GM19372 (cell line): Measurements from ENCODE around the gene TIAM2.

Source experiments
- ATAC-seq: cut with Tn5 transposase; IDR thresholded peaks from one replicate; pipeline ENCODE4 v1.9.1; 2021; ENCODE audit warnings: mild to moderate bottlenecking, low read depth, moderate library complexity; ENCODE audit not compliant: unreplicated experiment

Gene TIAM2

DNA sequence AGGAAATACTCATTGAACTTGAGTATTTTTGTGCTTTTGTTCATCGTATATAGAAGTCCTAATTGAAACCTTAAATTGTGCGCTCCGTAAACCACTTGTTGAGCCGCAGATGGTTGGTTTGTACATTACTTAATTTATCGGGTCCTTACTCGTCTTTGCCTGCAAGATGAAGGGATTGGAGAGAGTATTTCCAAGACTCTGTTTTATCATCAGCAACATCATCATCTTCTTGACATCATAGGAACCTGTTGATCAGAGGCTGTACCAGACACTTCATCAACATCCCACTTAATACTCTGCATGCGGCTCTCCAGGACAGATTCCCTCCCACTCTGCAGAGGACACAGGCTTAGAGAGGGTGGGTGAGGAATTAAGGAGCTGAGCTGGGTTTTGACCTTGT lies 28.6 kb downstream of the TIAM2 start:
- ATAC-seq, result no peak

DNA sequence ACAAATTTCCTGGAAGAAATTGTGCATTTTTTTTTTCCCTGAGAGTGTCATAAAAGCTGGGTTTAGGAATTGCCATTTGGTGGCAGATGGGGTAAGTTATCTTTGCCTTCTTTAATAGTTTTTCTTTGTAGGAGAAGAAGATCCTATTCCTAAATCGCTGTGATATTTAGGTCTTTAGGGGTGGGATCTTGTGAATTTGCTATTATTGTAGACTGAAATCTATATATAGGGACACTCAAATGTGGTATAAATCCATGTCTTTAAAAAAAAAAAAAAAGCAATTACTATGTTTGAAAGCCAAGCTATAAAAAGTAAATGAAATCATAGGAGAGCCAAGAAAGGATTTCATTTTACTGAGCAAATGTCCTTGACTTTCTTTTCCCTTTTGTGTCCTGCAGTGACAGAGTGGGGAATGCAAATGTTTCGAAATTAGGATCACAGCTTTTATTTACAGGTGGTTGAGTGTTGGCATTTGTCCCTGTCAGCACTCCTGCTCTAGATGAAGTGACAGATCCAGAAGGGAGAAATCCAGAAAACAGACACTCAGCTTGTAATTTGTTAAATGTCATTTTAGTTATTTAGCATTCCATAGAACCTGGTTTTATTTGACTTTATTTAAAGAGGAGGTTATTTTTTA lies 29.4 kb downstream of the TIAM2 start:
- ATAC-seq, result no peak

DNA sequence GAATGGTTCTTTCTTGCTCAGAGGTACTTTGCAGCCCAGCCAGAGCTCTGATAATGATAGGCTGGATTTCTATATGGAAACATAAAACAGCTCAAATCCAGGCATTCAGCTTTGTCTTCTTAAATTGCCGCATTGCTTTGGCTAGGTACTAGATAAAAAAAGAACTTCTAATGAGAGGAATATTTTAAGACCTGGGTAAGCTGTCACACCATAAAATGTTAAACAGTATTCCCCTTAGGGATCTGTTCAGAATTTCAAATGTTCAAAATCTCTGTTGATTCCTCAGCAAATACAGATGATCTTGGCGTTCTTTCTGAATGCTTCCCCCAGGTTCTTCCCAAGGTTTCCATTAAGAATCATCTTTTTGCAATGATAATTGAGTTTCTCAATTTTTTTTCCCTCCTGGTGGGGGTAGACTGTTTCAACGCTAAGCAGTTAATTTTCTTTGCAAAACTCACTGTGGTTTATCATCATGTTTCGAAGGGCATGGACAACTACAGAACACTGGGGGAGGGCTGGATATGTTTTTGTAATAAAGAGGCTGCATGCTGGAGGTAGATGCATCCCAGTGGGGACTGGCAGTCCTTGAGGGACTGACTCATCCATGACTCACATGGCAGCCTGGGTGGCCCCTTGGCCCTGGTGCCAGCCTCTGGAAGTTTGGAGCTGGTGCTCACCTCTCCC lies 31.0 kb downstream of the TIAM2 start:
- ATAC-seq, result no peak

DNA sequence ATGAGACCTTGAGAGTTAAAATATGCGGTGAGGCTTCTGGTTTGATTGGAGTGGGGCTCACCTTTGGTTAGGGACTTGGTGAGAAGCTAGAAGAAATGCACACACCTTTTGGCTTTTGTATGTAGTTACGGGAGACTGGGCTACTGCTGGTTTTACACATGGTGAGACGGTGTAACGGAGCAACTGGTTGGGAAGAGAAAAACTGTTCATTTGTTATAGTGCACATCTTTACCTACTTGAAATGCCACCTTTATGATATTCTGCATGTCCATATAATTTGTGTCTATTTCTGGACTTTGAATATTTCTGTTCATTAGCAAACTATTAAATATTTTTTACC lies 31.6 kb downstream of the TIAM2 start:
- no peak for ATAC-seq

DNA sequence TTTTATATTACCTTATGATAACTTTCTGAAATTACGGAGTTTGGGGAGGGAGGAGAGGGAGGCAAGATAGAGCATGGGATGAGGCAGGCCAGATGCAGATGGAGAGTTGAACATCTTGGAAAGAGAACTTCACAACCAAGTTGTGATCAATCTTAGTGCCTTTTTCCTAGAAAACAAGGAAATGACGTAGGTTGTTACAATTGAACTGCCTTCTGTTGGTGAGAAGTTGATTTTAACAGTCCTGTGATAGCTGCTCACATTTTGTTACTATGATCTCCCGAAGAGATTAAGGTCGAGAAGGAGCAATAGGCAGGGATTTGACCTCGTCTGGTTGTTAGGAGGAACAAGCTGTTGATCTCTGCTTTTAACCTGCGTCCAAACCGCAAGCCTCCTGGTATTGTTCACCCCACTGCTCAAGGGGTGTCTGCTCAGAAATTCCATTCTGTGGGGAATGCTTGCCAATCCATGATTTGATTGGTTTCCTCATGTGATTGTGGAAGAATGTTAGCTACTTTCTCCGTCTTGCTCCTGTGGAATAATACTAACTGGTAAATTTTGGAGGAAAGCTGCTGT lies 35.1 kb downstream of the TIAM2 start:
- no peak for ATAC-seq

DNA sequence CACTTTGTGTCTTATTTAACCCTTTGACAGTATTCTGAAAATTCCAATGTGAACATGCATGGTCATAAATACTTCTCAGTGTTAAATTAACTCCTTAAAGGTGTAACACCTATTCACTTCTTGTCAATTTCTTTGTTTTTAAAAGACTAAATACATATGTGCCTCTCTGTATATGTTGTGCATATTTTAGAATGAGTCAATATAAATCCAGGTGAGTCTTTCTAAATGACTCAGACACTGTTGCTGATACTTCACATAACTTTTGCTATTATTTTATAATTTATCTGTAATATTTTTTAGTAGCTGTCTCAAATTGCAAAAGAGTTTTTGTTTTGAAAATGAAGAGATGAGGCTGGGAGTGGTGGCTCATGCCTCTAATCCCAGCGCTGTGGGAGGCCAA lies 36.0 kb downstream of the TIAM2 start:
- ATAC-seq, result no peak

DNA sequence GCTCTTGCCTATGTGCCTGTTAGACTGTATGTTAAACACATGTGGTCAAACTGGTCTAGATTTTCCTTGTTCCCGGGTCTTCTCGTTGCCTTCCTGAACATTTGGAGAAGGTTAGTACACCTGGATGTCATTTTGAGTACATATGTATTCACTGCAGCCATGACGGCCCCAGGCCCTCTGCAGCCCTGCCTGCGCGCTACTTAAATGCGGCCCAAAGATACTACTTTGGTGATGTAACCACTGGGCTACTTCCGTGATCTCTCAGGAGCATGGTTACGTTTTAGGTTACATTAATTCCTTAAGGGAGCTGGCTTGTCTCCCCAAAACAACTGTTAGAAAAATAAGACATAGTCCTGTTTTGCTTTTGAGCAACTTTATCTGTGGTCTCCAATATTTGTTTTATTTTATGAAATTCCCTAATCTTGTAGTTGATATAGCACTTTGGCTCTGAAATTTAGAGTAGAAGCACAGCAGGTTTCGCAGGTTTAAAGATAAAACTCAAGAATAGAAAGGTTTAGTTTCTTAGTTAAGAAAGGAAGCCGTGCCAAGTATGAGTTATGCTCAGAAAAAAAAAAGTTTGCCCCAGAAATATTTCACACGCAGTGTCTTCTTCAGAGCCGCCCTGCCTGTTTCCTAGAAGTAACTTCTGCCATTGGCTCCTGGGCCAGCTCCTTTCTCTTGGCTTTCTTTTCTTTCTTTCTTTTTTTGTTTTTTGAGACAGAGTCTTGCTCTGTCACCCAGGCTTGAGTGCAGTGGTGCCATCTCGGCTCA lies 38.1 kb downstream of the TIAM2 start:
- no peak for ATAC-seq

DNA sequence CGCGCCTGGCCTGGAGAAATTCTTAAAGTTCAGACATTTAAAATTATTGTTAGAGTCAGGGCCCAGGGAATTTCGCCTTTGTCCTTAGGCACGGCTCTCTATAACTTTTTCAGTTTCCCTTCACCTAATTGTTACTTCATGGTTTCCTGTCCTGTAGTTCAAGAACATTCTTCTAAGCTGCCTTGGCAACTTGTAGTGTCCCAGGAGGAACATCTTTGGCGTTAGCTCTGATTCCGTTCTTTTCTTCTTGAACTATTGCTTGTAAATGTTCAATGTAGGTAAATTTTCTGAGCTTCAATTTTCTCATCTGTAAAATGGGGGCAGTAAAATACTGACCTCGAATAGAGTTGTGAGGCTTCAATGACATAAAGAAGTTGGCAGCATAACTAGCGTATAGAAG lies 41.8 kb downstream of the TIAM2 start:
- no peak for ATAC-seq

DNA sequence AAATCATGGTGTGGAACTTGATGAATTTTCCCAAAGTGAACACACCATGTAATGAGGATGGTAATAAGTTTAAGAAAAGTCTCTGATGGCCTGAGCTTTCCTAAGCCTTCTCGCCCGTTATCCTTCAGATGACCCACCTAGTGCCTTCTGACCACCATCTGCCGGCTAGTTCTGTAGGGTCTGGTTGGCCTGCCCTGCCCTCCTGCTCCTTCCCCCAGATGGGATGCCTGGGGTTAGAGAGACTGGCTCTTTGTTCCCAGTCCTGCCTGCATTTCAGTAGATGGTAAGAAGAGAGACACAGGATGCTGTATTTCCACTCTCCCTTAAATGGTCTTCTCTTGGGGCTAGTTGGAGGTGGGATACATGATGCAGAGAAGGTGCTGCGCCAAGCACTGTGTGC lies 43.0 kb downstream of the TIAM2 start:
- ATAC-seq, result no peak

DNA sequence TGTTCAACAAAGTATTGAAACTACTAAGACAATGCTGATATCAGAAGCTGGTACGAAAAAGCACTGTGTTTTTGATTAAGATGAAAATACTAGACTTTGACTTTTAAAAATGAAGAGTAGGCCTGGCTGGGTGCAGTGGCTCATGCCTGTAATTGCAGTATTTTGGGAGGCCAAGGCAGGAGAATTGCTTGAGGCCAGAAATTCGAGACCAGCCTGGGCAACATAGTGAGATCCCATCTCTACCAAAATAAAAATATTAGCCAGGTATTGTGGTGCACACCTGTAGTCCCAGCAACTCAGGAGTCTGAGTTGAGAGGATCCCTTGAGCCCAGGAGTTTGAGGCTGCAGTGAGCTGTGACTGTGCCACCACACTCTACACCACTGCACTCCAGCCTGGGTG lies 43.4 kb downstream of the TIAM2 start:
- ATAC-seq, result no peak

DNA sequence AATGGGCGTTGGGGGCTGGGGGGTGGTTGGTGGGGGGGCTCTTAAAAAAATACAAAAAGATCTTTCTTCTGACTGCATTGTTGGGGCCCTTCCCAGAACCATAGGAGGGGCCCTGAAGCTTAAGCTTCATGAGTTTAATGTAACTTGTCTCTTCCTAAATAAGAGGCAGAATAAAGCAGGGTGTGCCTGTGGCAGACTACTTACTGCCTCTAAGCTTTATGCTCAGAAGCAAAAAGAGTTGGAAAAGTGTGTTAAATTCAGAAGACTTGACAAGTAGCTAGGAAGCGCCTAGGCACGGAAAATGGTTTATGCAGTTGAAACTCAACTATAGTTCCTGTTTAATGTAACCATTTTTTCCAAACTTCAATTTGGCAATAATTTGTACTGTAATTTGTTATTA lies 44.5 kb downstream of the TIAM2 start:
- ATAC-seq, result no peak

DNA sequence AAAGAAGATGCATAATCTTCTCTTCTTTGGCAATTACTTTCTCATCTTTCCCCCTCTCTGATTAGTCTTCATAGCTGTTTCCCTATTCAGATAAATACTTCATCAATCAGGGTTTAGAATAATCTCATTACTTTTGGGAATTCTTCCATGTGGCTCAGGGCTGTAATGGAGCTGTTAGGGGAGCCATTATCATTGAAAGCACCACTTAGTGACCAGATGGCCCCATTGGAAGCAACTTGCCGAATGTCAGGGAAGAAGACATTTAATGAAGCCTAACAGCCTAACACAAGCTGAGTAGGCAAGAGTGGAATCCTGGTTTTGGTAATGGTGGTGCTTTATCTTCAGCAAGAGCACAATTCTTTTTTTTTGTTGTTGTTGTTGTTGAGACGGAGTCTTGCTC lies 45.0 kb downstream of the TIAM2 start:
- ATAC-seq, result no peak

DNA sequence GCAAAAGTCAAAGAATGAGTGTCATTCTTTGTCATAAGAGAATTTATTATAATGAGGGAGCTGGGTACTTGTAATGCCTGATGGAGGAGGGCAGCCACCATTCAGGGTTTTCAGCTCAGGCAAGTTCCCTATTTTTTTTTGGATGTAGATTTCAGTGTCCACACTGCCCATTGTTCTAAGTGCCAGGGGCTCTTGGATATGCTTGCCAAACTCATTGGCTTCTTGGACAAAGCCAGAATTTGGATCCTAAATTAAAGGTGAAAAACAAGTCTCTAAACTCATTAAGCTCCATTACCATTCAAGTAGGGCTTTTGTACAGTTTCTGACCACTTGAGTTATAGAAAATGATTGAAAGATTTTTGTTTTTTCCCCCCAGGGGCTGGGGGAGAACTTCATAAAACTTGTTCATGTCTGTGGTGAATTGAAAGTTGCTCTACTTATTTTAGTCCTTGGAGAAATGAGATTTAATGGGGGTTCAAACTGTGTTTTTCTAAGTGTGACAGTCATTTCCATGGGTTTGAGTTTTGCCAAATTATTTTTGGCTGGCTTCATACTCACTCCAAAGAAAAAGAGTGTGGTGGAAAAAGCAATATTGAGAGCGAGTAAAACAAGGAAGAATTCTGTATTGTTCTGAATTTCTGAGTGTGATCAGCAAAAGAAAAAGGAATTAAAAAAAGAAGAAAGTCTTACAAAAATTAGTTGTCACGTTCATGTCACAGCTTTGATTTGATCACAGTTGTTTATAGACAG lies 46.0 kb downstream of the TIAM2 start:
- ATAC-seq, result no peak

DNA sequence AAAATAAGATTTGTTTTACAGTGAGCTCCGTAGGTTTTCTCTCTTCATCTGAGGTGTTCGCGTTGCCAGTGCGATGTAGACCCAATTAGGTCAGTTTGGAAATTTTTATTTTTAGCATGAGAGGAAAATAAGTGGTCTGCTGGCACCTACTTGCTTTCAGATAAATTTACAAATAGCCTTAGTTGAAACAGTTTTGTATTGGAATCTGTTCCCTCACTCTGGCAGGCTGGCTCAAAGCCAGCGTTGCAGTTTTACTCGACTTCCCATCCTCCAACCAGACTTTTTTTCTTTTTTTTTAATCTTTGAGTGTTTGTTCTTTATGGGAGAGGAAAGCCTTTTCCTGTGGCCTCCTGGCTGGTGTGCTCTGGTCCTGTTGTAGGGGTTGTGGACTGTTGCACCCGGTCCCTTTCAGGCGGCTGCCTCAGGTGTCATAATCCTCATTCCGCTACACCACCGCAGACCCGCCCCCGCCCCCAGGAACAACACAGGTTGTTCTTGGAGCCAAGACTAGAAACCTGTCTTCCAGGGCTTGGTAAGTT lies 46.7 kb downstream of the TIAM2 start:
- no peak for ATAC-seq

DNA sequence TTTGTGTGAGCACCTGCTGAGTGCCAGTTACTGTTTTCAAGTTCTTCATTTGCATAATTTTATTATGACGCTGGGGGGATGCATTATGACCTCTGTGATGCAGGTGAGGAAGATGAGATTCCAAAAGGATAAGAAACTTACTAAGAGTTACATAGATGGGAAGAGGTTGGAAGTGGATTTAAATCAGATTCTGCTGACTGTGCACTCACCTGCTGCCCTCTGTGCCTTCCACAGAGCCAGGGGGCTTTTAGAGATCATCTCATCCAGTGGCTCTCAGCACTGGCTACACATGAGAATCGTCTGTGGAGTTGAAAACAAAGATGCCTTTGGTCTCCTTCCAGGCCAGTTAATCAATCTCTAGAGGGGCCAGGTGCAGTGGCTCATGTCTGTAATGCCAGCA lies 47.9 kb downstream of the TIAM2 start:
- no peak for ATAC-seq

DNA sequence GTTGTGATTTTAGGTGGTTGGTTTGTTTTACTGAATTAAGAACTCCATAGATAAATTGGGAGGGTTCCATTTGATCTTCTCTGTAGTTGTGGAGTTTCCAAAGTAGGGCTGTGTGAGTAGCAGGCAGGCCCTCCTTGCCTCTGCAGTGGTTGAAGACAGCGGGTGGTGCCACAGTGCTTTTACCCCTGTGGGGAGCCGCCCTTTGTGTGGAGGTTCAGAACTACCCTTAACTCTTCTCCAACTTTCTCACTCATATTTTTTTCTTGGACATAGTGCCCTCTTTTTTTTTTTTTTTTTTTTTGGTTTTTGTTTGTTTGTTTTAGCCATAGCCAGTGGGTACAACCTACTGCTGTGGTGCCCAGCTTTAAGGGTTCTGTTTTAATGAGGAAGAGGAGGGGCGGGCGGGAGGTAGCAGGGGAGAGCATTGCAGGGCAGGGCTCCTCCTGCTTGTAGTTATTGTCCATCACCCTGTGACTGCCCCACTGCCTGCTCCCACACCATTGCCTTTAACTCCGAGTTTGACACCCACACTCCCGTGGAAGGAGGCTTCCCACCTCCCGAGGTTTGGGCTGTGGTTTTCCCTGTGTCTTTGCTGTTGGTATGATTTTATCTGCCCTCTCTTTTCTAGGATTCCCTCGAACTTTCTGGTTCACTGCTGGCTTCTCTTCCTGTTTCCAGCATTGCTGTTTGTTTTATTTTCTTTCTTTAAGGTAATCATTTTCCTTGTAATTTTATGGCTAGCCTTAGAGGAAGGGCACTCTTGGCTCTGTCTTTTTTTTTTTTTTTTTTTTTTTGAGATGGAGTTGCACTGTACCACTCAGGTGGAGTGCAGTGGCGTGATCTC lies 50.7 kb downstream of the TIAM2 start:
- no peak for ATAC-seq

DNA sequence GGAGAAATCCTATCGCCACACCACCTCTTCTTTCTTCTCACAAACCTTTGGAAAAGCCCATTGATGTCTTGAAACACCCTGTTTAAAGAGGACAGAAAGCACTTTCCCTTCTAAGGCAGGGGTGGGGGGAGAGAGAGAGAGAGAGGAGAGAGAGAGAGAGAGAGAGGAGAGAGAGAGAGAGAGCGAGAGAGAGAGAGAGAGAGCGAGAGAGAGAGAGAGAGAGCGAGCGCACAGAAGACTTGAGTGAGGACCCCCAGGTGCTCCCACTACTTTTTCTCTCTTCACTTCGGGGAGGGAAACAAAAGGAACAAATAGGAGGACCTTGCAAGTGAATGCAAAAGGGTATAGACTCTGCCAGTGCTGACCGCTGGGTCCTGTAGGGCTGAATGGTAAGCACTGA lies 52.4 kb downstream of the TIAM2 start:
- no peak for ATAC-seq

DNA sequence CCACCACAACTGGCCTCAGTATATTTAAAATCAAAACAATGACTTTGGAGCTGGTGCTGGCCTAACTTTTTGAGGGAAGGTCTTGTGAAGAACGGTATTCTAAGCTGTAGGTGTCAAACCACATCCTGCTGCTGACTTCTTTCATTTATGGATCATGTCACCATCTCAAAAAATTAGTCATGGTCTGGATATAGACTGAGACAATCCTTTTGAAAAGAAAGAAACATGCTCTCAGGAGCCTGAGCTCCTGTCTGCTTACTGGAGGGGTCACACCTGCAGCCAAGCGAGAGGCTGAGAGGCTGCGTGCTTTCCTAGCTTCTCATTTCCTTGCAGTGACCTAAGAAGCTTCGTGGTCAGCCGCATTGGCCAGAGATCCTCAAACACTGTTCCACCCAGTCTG lies 55.2 kb downstream of the TIAM2 start:
- peak; percentile 68 for ATAC-seq

DNA sequence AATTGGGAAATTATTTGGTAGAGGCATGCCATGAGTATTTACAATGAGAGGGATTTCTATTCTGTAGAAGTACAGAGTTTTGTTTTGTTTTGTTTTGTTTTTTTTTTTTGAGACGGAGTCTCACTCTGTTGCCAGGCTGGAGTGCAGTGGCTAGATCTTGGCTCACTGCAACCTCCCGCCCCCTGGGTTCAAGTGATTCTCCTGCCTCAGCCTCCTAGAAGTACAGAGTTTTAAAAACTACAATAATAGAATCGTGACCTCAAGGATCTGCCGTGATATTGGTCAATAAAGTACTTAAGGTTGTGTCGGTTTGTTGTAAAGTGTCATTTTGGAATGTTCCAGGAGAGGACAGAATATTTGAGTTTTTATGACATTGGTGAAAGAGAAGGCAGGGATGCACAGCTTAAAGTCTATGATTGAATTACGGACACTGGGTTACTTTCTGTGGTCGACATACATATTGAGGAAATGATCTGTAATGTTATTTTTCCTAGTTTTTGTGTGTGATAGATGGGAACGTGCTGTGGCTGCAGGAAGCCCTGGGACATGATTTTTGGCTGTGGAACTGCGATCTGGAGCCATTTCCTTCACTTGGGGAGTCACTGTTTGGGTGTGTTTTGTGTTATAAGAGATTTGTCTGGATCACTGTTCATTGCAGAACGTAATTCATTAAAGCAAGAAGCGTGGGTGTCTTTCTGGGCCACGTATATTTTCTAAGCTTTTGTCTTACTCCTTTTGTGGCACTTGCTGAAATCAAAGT lies 59.6 kb downstream of the TIAM2 start:
- no peak for ATAC-seq
